OCI-LY3 (cell line): ENCODE measurements around the gene RAB3D.

ENCODE experiments used
- CTCF ChIP-seq: fragments of 200-600, 300-600 bp; sonication (generic); IDR thresholded peaks from 2 replicates; pipeline ENCODE4 v1.5.1; 2014; ENCODE audit warnings: antibody characterized with exemption, low read length, low read depth
- EZH2phosphoT487 ChIP-seq: fragments of 200-600 bp; shearing (Covaris generic); IDR thresholded peaks from 2 replicates; pipeline ENCODE4 v1.6.1; 2018; ENCODE audit warnings: antibody characterized with exemption, mixed run types, low read depth

- TF ChIP-seq CTCF (no peak), EZH2phosphoT487 (no peak)
Observed at GRCh38 chr19:11274533-11275086, 64.8 kb downstream of the RAB3D start.
